Measurements from ENCODE around the gene CCL13.

Gene CCL13

GRCh38 chr17:34363183-34363661 is 6.9 kb downstream of the CCL13 start, which contains the start of gene CCL1:
CCL1 (minus strand) TSS chr17:34363233; CDS start chr17:34363161, 72 bp downstream.
- DNase-seq (ENCODE audit: low spot score), result no peak

GRCh38 chr17:34364751-34365150 is 8.5 kb downstream of the CCL13 start:
- no peak for DNase-seq (ENCODE audit: low spot score)

GRCh38 chr17:34365340-34365739 is 9.1 kb downstream of the CCL13 start:
- no peak for DNase-seq (ENCODE audit: low spot score)

- DNase-seq (ENCODE audit: low spot score), result no peak
These were observed 9.7 kb downstream of the CCL13 start for GRCh38 chr17:34366010-34366409.

- DNase-seq (ENCODE audit: low spot score), result no peak
These were observed 10.3 kb downstream of the CCL13 start for GRCh38 chr17:34366529-34367107.

- no peak for DNase-seq (ENCODE audit: low spot score)
These were observed 11.4 kb downstream of the CCL13 start for GRCh38 chr17:34367486-34368195.

GRCh38 chr17:34368196-34368945 is 12.1 kb downstream of the CCL13 start:
- no peak for DNase-seq (ENCODE audit: low spot score)

- DNase-seq (ENCODE audit: low spot score), result no peak
These were observed 12.7 kb downstream of the CCL13 start for GRCh38 chr17:34368946-34369500.

- no peak for DNase-seq (ENCODE audit: low spot score)
These were observed 13.3 kb downstream of the CCL13 start for GRCh38 chr17:34369571-34369970.

- no peak for DNase-seq (ENCODE audit: low spot score)
These were observed 14.2 kb downstream of the CCL13 start for GRCh38 chr17:34370376-34370996.

GRCh38 chr17:34370997-34371395 is 14.7 kb downstream of the CCL13 start:
- DNase-seq (ENCODE audit: low spot score), result no peak

- DNase-seq (ENCODE audit: low spot score), result no peak
These were observed 15.3 kb downstream of the CCL13 start for GRCh38 chr17:34371405-34372100.

GRCh38 chr17:34374457-34374856 is 18.2 kb downstream of the CCL13 start:
- no peak for DNase-seq (ENCODE audit: low spot score)

GRCh38 chr17:34375426-34375997 is 19.2 kb downstream of the CCL13 start:
- DNase-seq (ENCODE audit: low spot score), result no peak

GRCh38 chr17:34377078-34377823 is 21.0 kb downstream of the CCL13 start:
- no peak for DNase-seq (ENCODE audit: low spot score)

GRCh38 chr17:34378664-34379101 is 22.4 kb downstream of the CCL13 start:
- no peak for DNase-seq (ENCODE audit: low spot score)

GRCh38 chr17:34379868-34380267 is 23.6 kb downstream of the CCL13 start:
- DNase-seq (ENCODE audit: low spot score), result no peak

GRCh38 chr17:34382621-34383124 is 26.4 kb downstream of the CCL13 start:
- no peak for DNase-seq (ENCODE audit: low spot score)

- no peak for DNase-seq (ENCODE audit: low spot score)
These were observed 26.9 kb downstream of the CCL13 start for GRCh38 chr17:34383216-34383615.

GRCh38 chr17:34384271-34384670 is 28.0 kb downstream of the CCL13 start:
- DNase-seq (ENCODE audit: low spot score), result no peak

All from hepatic stellate cell (primary cell).